Heart right ventricle (tissue), 16 donors: ENCODE data around the gene NHLRC1. TPM values are rescaled to one million over a fixed set of nuclear protein-coding genes. Genes with fewer than 3 reads are reported as not detected.

Source experiments
- ATAC-seq, 8 donors: fragments of 200-7000 bp; cut with Tn5 transposase; one replicate each; pipeline ENCODE4 v1.9.1; 2020; ENCODE audit warnings: mild to moderate bottlenecking in 8 of 8, moderate library complexity in 8 of 8, moderate number of reproducible peaks in 1 of 8
- DNase-seq, 2 donors: peaks; one replicate each; pipeline ENCODE4 v3.0.0-alpha.2; 2020
- H3K27ac ChIP-seq, 10 donors: fragments of 200-600 bp; sonication (generic) in 2 of 10; one replicate each; pipeline versions ENCODE4 v1.5.0 to v1.8.0; 2020 to 2022; ENCODE audit warnings: mild to moderate bottlenecking in 3 of 10
- H3K27me3 ChIP-seq, 7 donors: fragments of 200-600 bp; one replicate each; pipeline ENCODE4 v1.8.0; 2021 to 2022; ENCODE audit warnings: mild to moderate bottlenecking in 2 of 7
- H3K36me3 ChIP-seq, 9 donors: fragments of 200-600 bp; sonication (generic) in 1 of 9; one replicate each; pipeline versions ENCODE4 v1.5.0 to v1.8.0; 2020 to 2022; ENCODE audit warnings: mild to moderate bottlenecking in 2 of 9
- H3K4me1 ChIP-seq, 9 donors: fragments of 200-600 bp; sonication (generic) in 1 of 9; one replicate each; pipeline versions ENCODE4 v1.5.0 to v1.8.0; 2020 to 2022; ENCODE audit warnings: mild to moderate bottlenecking in 4 of 9
- H3K4me3 ChIP-seq, 10 donors: fragments of 200-600 bp; sonication (generic) in 2 of 10; one replicate each; pipeline versions ENCODE4 v1.5.0 to v1.8.0; 2020 to 2022; ENCODE audit warnings: mild to moderate bottlenecking in 7 of 10, moderate library complexity in 2 of 10
- H3K9me3 ChIP-seq, 11 donors: fragments of 200-600 bp in 10 of 11; sonication (generic) in 2 of 11; one replicate each; pipeline versions ENCODE4 v1.5.0 to v1.8.0; 2013 to 2022; ENCODE audit warnings: mild to moderate bottlenecking in 2 of 11, control low read depth in 1 of 11, moderate library complexity in 1 of 11
- CTCF ChIP-seq, 9 donors: fragments of 200-600 bp; sonication (generic) in 2 of 9; IDR thresholded peaks; one replicate each; pipeline versions ENCODE4 v1.5.0 to v1.8.0; 2021 to 2022; ENCODE audit warnings: antibody characterized with exemption in 9 of 9, mild to moderate bottlenecking in 5 of 9, moderate library complexity in 1 of 9
- WGBS, 2 donors: extraction: QIAGEN DNeasy Blood & Tissue Kit; methylation state at CpG; one replicate each; pipeline ENCODE4 v1.1.7; 2013; ENCODE audit warnings: inconsistent platforms in 1 of 2; 5-methylcytosine and 5-hydroxymethylcytosine counted together
- intact Hi-C, 10 donors: fragments of 100-400 bp; cut with DNase I; formaldehyde crosslinking; loops; one replicate each; pipeline versions ENCODE4 v1.11.1 to v1.14.2; 2022
- long read RNA-seq, 3 donors: library from polyadenylated mRNA; unstranded; transcript quantifications; one replicate each; pipeline ENCODE4 v2.0.0, GENCODE V29; 2020 to 2021
- polyA plus RNA-seq, 2 donors: library from polyadenylated mRNA; stranded (reverse); fragments of 200-250 nt; gene quantifications; one replicate each; pipeline ENCODE4 v1.2.3, GENCODE V29; 2013
- total RNA-seq, 10 donors: library from RNA; stranded (reverse); fragmentation: NEBNext Ultra II Directional in 3 of 10; extraction: Animal tissue kit (Norgen Biotek cat#: 25700) in 3 of 10; gene quantifications; one replicate each; pipeline versions ENCODE4 v1.2.1 to v1.2.4, GENCODE V29; 2021 to 2023
- donor health status: Arrhythmogenic right ventricular cardiomyopathy.
- donor health status: ischemic (EF 13 %, LVEDD 7.1; RV severe dilation, severe dysfunction).
- donor health status: healthy with polysubstance abuse.
- donor health status: DM: no; HTN: yes; CAD: no.
- donor health status: DM: no; HTN: no; CAD: no.
- donor health status: ischemic (EF 25% LVEDD 6.9; RV normal size, moderate dysfunction).
- donor health status: ischemic (EF 25% LVEDD 5.7; RV mildly dilated, moderate dysfunction).
- donor health status: healthy.
- donor health status: DM: yes; HTN: yes; CAD: no.
- donor health status: Ischemic cardiomyopathy.
- donor health status: ischemic (EF 35%, LVEDD 5.7; RV mildly dilated, moderate dysfunction).
- donor health status: nonischemic (EF 11% LVEDD 7.7; RV severe dilation, severe dysfunction).
- donor health status: DM: yes; HTN: yes; CAD: no.
- donor health status: PGD.
- donor health status: ischemic (EF 29% LVEDD 5.4; RV normal size, mild dysfunction).
- donor health status: nonischemic (EF 23%, LVEDD 6.1; RV moderate dilation, normal function).

The NHLRC1 gene
- total RNA-seq, result 1 to 10 TPM in 8 of 10 donors, under 1 TPM in 2; 0.92 to 2.5 (median 1.6) TPM
- 1 to 10 TPM in 1 of 2 donors, under 1 TPM in 1; 0.73 to 1.2 TPM for polyA plus RNA-seq
- long read RNA-seq, donor 1, transcript NHLRC1-201 (1 exons, 2,248 nt), result major isoform, 5 of 5 reads
- long read RNA-seq, donor 1, partial matches to known transcripts, result 0 of 5 reads
- long read RNA-seq, donor 1, other reads (novel, unspliced or antisense), result 0 of 5 reads
- long read RNA-seq, donor 2, partial matches to known transcripts, result 0 of 4 reads
- long read RNA-seq, donor 2, other reads (novel, unspliced or antisense), result 0 of 4 reads
- long read RNA-seq, donor 3, transcript NHLRC1-201 (1 exons, 2,248 nt), result major isoform, 7 of 7 reads
- long read RNA-seq, donor 3, partial matches to known transcripts, result 0 of 7 reads
- long read RNA-seq, donor 3, other reads (novel, unspliced or antisense), result 0 of 7 reads

GRCh38 chr6:18122128-18123093, at the start of gene NHLRC1:
Gene NHLRC1 (minus strand): TSS chr6:18122677. CDS start chr6:18122606, 71 bp downstream.
- H3K27ac ChIP-seq, result peak within 1 kb of the TSS in 8 of 10 donors; percentile 18 to 64 (median 40)
- H3K9me3 ChIP-seq, result peaks cover 0 to 6% (median 0%) of the 10 kb centered on the region in 11 donors
- peaks cover 3 to 21% (median 15%) of the 10 kb centered on the region in 9 donors for H3K4me1 ChIP-seq
- peak; percentile 99 to 100 (median 99) for ATAC-seq
- peak; percentile 86 to 96 (median 93) for TF ChIP-seq CTCF (IDR thresholded peaks at IDR 0.05)
- no peaks in the 10 kb centered on the region for H3K36me3 ChIP-seq
- 12 to 15% methylated on average over 73 to 82 of the region's 82 CpGs for WGBS, 2 donors
- DNase-seq, result peak; percentile 87 to 90
- H3K27me3 ChIP-seq, result no peaks in the 10 kb centered on the region
- intact Hi-C loops, result loop anchor here (1.0 to 10.0 kb wide), 12 partner anchors 135 to 968 kb away; partner anchors contain the start of gene KIF13A (in 6 of the 10)
- peak within 1 kb of the TSS; percentile 27 to 68 (median 61) for H3K4me3 ChIP-seq

DNA sequence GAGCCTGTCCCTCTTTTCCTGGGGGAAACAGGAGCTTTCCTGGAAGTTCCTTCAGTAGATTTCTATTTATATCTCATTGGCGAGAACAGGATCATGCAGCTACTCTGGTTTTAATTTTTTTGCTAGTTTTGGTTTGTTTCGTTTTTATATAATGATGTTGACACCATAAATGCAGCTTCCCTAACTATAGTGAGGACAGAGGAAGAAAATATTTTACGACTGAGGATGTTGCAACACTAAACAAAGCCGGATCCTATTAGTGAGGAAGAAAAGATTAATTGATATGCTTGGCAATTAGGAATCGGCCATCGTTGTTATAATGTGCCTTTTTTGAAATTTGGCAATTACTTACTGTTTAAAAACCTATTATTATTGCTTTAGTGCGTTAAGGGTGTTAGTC, 49.4 kb upstream of the NHLRC1 start:
- Histone ChIP-seq H3K27ac (peak overlapping the region in 1 of 10 donors; percentile 37), H3K4me3 (no peak overlapping the region), H3K9me3 (peaks cover 0 to 20% (median 0%) of the 10 kb centered on the region in 11 donors), H3K36me3 (peaks cover 0 to 84% (median 33%) of the 10 kb centered on the region in 9 donors), H3K4me1 (peaks cover 0 to 17% (median 0%) of the 10 kb centered on the region in 9 donors), H3K27me3 (no peaks in the 10 kb centered on the region)
- 84 to 86% methylated on average over 7 of the region's 7 CpGs for WGBS, 2 donors
- DNase-seq, result no peak
- peak in 1 of 8 donors; percentile 18 for ATAC-seq
- no peak for TF ChIP-seq CTCF (IDR thresholded peaks at IDR 0.05)
- intact Hi-C loops, result no loop called here

DNA sequence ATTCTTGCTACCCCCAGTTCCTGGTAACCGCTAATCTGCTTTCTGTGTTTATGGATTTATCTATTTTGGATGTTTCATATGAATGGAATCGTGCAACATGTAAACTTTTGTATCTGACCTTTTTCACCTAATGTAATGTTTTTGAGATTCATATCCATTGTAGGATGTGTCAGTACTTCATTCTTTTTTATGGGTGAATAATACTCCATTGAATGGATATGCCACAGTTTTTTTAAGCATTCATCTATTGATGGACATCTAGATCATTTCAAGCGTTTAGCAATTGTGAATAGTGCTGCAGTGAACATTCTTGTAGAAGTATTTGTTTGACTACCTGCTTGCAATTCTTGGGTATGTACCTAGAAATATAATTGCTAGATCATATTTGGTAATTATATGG, 45.8 kb upstream of the NHLRC1 start:
- peaks cover 0 to 12% (median 0%) of the 10 kb centered on the region in 11 donors for H3K9me3 ChIP-seq
- WGBS, 2 donors, result 99% methylated on average over 3 of the region's 3 CpGs
- ATAC-seq (no peak), DNase-seq (no peak)
- H3K36me3 ChIP-seq, result peaks cover 0 to 96% (median 56%) of the 10 kb centered on the region in 9 donors
- H3K27ac ChIP-seq, result no peak overlapping the region
- peaks cover 0 to 13% (median 0%) of the 10 kb centered on the region in 9 donors for H3K4me1 ChIP-seq
- no peak overlapping the region for H3K4me3 ChIP-seq
- H3K27me3 ChIP-seq, result no peaks in the 10 kb centered on the region
- TF ChIP-seq CTCF (IDR thresholded peaks at IDR 0.05), result no peak
- intact Hi-C loops, result no loop called here
